ENCODE results near the gene PPCDC. TPM values are rescaled to one million over a fixed set of nuclear protein-coding genes. Genes with fewer than 3 reads are reported as not detected.
"Not testable (repeated sequence)": the region's sequence is repeated elsewhere in the genome, so short reads cannot be mapped to it uniquely, and the experiment has no call there.

PPCDC gene
- total RNA-seq, 2 experiments from 2014 or later = 16.0 to 16.7 TPM

- Mint-ChIP-seq H3K9me3 (peaks cover 10% of the 10 kb centered on the region), H3K4me3 (no peak overlapping the region), H3K4me1 (peaks cover 42% of the 10 kb centered on the region), H3K27ac (no peak overlapping the region), H3K36me3 (peaks cover 28% of the 10 kb centered on the region), H3K27me3 (peaks cover 6% of the 10 kb centered on the region)
- POLR2A ChIA-PET = interaction anchor here (4.4 kb wide), 1 partner anchor 131 kb away, joined by 25 read pairs; the partner anchor contains the start of gene C15orf39
- ATAC-seq (ENCODE audit: low read depth) = no peak
- no peak for DNase-seq
Observed at GRCh38 chr15:75068748-75069147, 45.4 kb downstream of the PPCDC start.

- Mint-ChIP-seq H3K36me3 (peaks cover 22% of the 10 kb centered on the region), H3K9me3 (peaks cover 10% of the 10 kb centered on the region), H3K27me3 (peaks cover 6% of the 10 kb centered on the region), H3K27ac (peak overlapping the region; percentile 47), H3K4me3 (no peak overlapping the region), H3K4me1 (peaks cover 42% of the 10 kb centered on the region)
- no peak for DNase-seq
- POLR2A ChIA-PET = no interaction called here
- no peak for ATAC-seq (ENCODE audit: low read depth)
Observed at GRCh38 chr15:75069301-75069925, 46.0 kb downstream of the PPCDC start.

- Mint-ChIP-seq H3K36me3 (peaks cover 22% of the 10 kb centered on the region), H3K27ac (no peak overlapping the region), H3K4me3 (no peak overlapping the region), H3K4me1 (peaks cover 36% of the 10 kb centered on the region), H3K27me3 (peaks cover 3% of the 10 kb centered on the region), H3K9me3 (peaks cover 8% of the 10 kb centered on the region)
- ATAC-seq (ENCODE audit: low read depth) (no peak), DNase-seq (no peak)
- POLR2A ChIA-PET = interaction anchor here (0.7 kb wide), 1 partner anchor 131 kb away, joined by 3 read pairs; the partner anchor contains the start of gene C15orf39
Observed at GRCh38 chr15:75070674-75071073, 47.3 kb downstream of the PPCDC start.

- Mint-ChIP-seq H3K9me3 (peaks cover 6% of the 10 kb centered on the region), H3K27me3 (peaks cover 3% of the 10 kb centered on the region), H3K27ac (no peak overlapping the region), H3K36me3 (peaks cover 18% of the 10 kb centered on the region), H3K4me1 (peaks cover 16% of the 10 kb centered on the region), H3K4me3 (no peak overlapping the region)
- POLR2A ChIA-PET = no interaction called here
- DNase-seq (no peak), ATAC-seq (ENCODE audit: low read depth) (no peak)
Observed at GRCh38 chr15:75073197-75073596, 49.8 kb downstream of the PPCDC start.

GRCh38 chr15:75076277-75076676 is 52.9 kb downstream of the PPCDC start:
- Mint-ChIP-seq H3K27me3 (peaks cover 20% of the 10 kb centered on the region), H3K27ac (no peak overlapping the region)

GRCh38 chr15:75077551-75077961 is 54.2 kb downstream of the PPCDC start:
- H3K36me3 Mint-ChIP-seq; H3K4me3 Mint-ChIP-seq; H3K27ac Mint-ChIP-seq; ATAC-seq (ENCODE audit: low read depth); DNase-seq; POLR2A ChIA-PET; H3K9me3 Mint-ChIP-seq: not testable (repeated sequence)
- H3K4me1 Mint-ChIP-seq = peaks cover 11% of the 10 kb centered on the region
- H3K27me3 Mint-ChIP-seq = peaks cover 30% of the 10 kb centered on the region

More at GRCh38 chr15:75076277-75076676, 52.9 kb downstream of the PPCDC start:
- Mint-ChIP-seq H3K4me1 (peaks cover 17% of the 10 kb centered on the region), H3K9me3 (peaks cover 8% of the 10 kb centered on the region), H3K4me3 (no peak overlapping the region), H3K36me3 (peaks cover 10% of the 10 kb centered on the region)
- ATAC-seq (ENCODE audit: low read depth) = no peak
- no peak for DNase-seq
- POLR2A ChIA-PET = no interaction called here

- DNase-seq (no peak), ATAC-seq (ENCODE audit: low read depth) (no peak)
- Mint-ChIP-seq H3K36me3 (peaks cover 1% of the 10 kb centered on the region), H3K27me3 (peaks cover 48% of the 10 kb centered on the region), H3K4me3 (no peak overlapping the region), H3K27ac (no peak overlapping the region), H3K4me1 (peaks cover 11% of the 10 kb centered on the region), H3K9me3 (peaks cover 6% of the 10 kb centered on the region)
- POLR2A ChIA-PET = interaction anchor here (0.6 to 0.7 kb wide), 2 partner anchors 118 to 1284 kb away, joined by 3 to 6 read pairs; no protein-coding TSS in a partner anchor
Observed at GRCh38 chr15:75081150-75081549, 57.8 kb downstream of the PPCDC start.

- peaks cover 3% of the 10 kb centered on the region for H3K36me3 Mint-ChIP-seq
- H3K4me3 Mint-ChIP-seq = no peak overlapping the region
- peaks cover 56% of the 10 kb centered on the region for H3K27me3 Mint-ChIP-seq
- ATAC-seq (ENCODE audit: low read depth) = no peak
- no peak overlapping the region for H3K27ac Mint-ChIP-seq
- H3K9me3 Mint-ChIP-seq = peaks cover 12% of the 10 kb centered on the region
- H3K4me1 Mint-ChIP-seq = peaks cover 11% of the 10 kb centered on the region
- DNase-seq = no peak
- POLR2A ChIA-PET = no interaction called here
Observed at GRCh38 chr15:75082689-75083088, 59.3 kb downstream of the PPCDC start.

- H3K4me1 Mint-ChIP-seq; H3K27ac Mint-ChIP-seq; DNase-seq; H3K36me3 Mint-ChIP-seq; ATAC-seq (ENCODE audit: low read depth); H3K4me3 Mint-ChIP-seq; POLR2A ChIA-PET: not testable (repeated sequence)
- Mint-ChIP-seq H3K27me3 (peaks cover 41% of the 10 kb centered on the region), H3K9me3 (peaks cover 12% of the 10 kb centered on the region)
Observed at GRCh38 chr15:75085708-75086107, 62.3 kb downstream of the PPCDC start.

- Mint-ChIP-seq H3K27me3 (peaks cover 17% of the 10 kb centered on the region), H3K4me3 (no peak overlapping the region), H3K4me1 (peaks cover 1% of the 10 kb centered on the region), H3K27ac (no peak overlapping the region), H3K36me3 (peaks cover 3% of the 10 kb centered on the region), H3K9me3 (peaks cover 12% of the 10 kb centered on the region)
- POLR2A ChIA-PET = interaction anchor here (0.7 to 0.8 kb wide), 2 partner anchors 19 to 27 kb away, joined by 3 read pairs; no protein-coding TSS in a partner anchor
- ATAC-seq (ENCODE audit: low read depth) (no peak), DNase-seq (no peak)
Observed at GRCh38 chr15:75089456-75090387, 66.3 kb downstream of the PPCDC start.

GRCh38 chr15:75090388-75090734 is 67.0 kb downstream of the PPCDC start:
- Mint-ChIP-seq H3K36me3 (peaks cover 3% of the 10 kb centered on the region), H3K4me3 (no peak overlapping the region), H3K4me1 (peaks cover 1% of the 10 kb centered on the region), H3K9me3 (peaks cover 12% of the 10 kb centered on the region), H3K27ac (no peak overlapping the region), H3K27me3 (peaks cover 11% of the 10 kb centered on the region)
- POLR2A ChIA-PET = no interaction called here
- ATAC-seq (ENCODE audit: low read depth) = no peak
- DNase-seq = no peak

- ATAC-seq (ENCODE audit: low read depth) = no peak
- POLR2A ChIA-PET = no interaction called here
- Mint-ChIP-seq H3K36me3 (peaks cover 3% of the 10 kb centered on the region), H3K9me3 (peaks cover 6% of the 10 kb centered on the region), H3K4me3 (no peak overlapping the region), H3K4me1 (peaks cover 1% of the 10 kb centered on the region), H3K27ac (no peak overlapping the region), H3K27me3 (peaks cover 1% of the 10 kb centered on the region)
- no peak for DNase-seq
Observed at GRCh38 chr15:75091814-75092213, 68.4 kb downstream of the PPCDC start.

- H3K27me3 Mint-ChIP-seq; H3K4me1 Mint-ChIP-seq; H3K36me3 Mint-ChIP-seq; DNase-seq; H3K9me3 Mint-ChIP-seq; ATAC-seq (ENCODE audit: low read depth); H3K4me3 Mint-ChIP-seq; H3K27ac Mint-ChIP-seq: not testable (repeated sequence)
- POLR2A ChIA-PET = interaction anchor here (0.7 kb wide), 1 partner anchor 34 kb away, joined by 4 read pairs; no protein-coding TSS in a partner anchor
Observed at GRCh38 chr15:75094961-75095478, 71.6 kb downstream of the PPCDC start.
